D721Med (cell line): Measurements from ENCODE around the gene ZNRF2.

Source experiments
- DNase-seq: peaks from one replicate; pipeline ENCODE4 v3.0.0; 2011; ENCODE audit warnings: low spot score; ENCODE audit not compliant: insufficient read length
- FAIRE-seq: peaks from 2 replicates; lab custom pipeline; 2011; peaks lifted over from hg19 to GRCh38; lab: Jason Lieb, UNC
- TF ChIP-seq, protein P1 (sequence below): IDR thresholded peaks from 2 replicates; pipeline ENCODE4 v1.5.1; 2012; ENCODE audit warnings: mild to moderate bottlenecking, control low read depth; ENCODE audit not compliant: insufficient read depth; ENCODE audit errors: missing control alignments

ZNRF2 gene

DNA sequence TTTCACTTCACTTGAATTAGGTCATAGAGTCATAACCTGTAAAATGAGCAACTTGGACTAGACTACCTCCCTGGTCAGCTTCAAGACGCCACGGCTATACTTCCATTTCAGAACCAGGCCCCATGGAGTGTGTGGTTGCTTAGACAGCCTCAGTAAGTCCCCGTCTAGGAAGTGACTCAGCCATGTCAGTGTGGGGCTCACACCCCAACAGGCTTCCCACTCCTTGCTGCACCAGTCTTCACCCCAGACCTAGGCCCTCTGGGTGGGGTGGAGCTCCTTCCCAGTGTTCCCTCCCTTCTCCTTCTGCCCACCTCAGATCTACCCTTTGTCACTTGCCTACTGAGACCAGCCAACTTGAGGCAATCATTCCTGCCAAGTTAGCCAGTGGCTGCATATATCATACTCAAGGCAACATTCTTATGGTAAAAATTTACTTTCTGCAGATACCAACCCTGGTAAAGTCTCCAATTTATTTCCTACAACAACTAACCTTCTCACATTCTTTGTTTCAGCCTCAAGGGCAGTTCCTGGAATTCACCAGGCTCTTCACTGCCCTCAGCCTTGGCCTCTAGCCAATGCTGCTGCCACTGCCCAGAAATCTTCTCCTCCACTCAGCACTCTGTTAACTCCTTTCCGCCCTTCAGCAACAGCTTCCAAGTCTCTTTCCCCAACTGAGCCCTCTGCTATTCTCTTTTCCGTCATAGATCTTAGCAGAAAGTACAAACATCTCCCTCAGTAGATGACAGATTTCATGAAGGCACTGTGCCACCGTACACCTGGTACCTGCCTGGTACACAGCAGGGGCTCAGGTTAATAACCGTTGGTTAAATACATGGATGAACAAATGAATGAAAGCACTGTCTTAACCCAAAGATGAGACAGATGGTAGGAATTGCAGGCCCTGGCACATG lies 31.3 kb upstream of the ZNRF2 start:
- FAIRE-seq (no peak), DNase-seq (no peak)
- TF ChIP-seq, protein P1, sequence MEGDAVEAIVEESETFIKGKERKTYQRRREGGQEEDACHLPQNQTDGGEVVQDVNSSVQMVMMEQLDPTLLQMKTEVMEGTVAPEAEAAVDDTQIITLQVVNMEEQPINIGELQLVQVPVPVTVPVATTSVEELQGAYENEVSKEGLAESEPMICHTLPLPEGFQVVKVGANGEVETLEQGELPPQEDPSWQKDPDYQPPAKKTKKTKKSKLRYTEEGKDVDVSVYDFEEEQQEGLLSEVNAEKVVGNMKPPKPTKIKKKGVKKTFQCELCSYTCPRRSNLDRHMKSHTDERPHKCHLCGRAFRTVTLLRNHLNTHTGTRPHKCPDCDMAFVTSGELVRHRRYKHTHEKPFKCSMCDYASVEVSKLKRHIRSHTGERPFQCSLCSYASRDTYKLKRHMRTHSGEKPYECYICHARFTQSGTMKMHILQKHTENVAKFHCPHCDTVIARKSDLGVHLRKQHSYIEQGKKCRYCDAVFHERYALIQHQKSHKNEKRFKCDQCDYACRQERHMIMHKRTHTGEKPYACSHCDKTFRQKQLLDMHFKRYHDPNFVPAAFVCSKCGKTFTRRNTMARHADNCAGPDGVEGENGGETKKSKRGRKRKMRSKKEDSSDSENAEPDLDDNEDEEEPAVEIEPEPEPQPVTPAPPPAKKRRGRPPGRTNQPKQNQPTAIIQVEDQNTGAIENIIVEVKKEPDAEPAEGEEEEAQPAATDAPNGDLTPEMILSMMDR = no peak

DNA sequence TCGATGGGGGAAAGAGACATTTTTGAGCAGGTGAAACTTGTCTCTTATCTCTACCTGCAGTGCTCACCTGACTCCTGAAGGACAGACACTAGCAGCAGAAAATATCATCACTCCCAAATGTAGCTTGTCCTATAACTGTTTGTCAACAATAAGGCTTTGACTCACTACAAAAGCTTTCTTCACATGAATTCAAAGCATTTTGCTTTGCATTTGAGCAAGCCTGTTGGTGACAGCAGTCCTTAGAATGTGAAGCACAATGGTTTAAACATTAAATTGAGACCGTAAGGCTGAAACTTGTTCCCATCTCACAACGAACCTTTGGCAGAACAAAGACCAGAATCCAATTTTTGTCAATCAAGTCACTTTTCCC lies 30.6 kb upstream of the ZNRF2 start:
- TF ChIP-seq, protein P1 = no peak
- DNase-seq (no peak), FAIRE-seq (no peak)

DNA sequence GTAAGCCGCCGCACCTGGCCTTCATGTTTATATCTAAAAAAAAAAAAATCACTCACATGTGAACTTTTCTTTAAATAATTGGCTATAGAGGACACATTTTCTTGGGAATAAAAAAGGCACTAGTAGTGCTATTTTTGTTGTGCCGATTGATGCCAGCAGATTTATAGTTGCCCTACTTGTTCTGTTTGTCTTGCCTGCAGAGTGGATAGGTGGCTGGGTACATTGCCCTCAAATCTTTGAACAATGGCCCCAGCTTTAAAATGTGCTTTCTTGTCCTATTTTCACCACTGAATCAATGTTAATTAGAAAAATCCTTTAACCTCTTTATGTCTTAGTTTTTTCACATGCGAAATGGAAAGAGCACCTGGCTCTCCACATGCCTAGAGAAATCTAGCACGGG lies 30.1 kb upstream of the ZNRF2 start:
- no peak for FAIRE-seq
- TF ChIP-seq, protein P1 = no peak

DNA sequence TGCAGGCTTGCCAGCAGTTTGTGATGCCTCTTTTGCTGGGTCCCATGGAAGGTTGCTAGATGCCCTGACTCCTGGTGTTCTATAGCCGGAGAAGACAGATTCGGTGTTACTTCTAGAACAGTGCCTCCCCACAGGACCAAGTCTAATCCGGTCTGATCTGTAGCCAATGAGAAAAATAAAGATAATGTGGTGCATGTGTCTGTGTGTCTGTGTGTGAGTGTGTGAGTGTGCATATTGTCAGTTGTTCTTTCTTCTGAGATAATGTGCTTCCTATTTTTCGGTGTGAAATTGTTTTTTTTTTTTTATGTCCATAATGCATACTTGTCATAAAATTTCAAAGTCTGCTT lies 29.7 kb upstream of the ZNRF2 start:
- DNase-seq = no peak
- TF ChIP-seq, protein P1 = no peak
- FAIRE-seq = no peak

More for the DNA sequence above, 30.1 kb upstream of the ZNRF2 start:
- no peak for DNase-seq

DNA sequence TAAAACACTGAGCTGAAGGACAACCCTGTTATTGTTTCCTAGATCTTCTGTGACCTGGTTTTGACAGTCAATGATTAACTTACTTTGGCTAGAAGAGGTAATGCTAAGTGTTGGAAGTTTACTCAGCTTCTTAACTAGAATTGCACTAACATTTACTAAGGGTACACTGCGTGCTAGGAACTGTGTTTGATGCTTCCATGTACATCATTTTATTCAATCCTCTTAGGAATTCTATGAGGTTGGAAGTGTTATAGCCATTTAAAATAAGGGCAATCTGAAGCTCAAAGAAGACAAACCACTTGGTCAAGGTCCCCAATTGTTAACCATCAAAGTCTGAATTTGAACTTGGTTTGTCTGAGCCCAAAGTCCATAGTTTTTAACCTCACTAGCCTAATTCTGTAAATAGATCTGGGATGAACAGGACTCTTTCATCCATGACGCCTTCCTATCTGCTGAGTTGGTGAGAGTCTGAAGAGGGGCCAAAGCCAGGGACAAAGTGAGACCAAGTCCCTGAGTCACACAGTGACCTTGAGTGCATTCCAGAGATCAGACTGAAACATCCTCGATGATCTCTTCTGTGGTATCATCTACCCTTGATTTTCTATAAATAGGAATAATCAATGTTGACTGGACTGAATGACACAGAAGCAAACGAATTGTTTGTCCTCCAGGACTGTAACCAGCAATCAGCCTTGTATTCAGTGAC lies 29.2 kb upstream of the ZNRF2 start:
- no peak for FAIRE-seq
- DNase-seq = no peak
- TF ChIP-seq, protein P1 = no peak

DNA sequence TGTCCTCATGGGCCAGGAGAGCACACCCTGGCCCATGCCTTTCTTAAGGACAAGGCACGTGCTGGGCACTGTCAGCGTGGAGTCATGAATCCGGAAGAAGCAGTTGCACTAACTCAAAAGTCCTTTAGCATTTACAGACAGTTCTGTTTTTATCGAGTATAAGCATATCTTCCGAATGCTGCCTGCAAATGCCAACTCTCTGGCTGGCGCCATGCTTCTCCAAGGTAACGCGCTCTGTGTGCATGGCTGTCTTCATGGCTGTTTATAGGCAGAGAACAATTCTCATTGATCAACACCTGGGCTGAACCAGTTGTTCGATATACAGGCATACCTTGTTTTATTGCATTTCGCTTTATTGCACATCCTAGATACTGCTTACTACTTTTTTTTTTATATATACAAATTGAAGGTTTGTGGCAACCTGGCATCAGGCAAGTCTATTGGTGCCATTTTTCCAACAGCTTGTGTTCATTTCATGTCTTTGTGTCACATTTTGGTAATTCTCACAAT lies 28.0 kb upstream of the ZNRF2 start:
- DNase-seq (no peak), FAIRE-seq (no peak)
- TF ChIP-seq, protein P1 = no peak
